Gastroesophageal sphincter (tissue), 3 donors: ENCODE results near the gene NEMP1.

ENCODE experiments used
- CTCF ChIP-seq, 4 experiments: fragments of 200-600 bp in 2 of 4; fragments of 450-650 bp in 2 of 4; sonication (generic) in 1 of 4; IDR thresholded peaks; one replicate each; pipeline ENCODE4 v1.5.1; 2017 to 2019; ENCODE audit warnings: antibody characterized with exemption in 4 of 4, mild to moderate bottlenecking in 2 of 4, moderate library complexity in 2 of 4
- POLR2A ChIP-seq, 2 donors: fragments of 450-650 bp; IDR thresholded peaks; one replicate each; pipeline ENCODE4 v1.6.1; 2017; ENCODE audit warnings: antibody characterized with exemption in 2 of 2, mild to moderate bottlenecking in 2 of 2, moderate library complexity in 1 of 2

GRCh38 chr12:57029457-57029856 lies 49.1 kb downstream of the NEMP1 start:
- TF ChIP-seq CTCF (IDR thresholded peaks at IDR 0.05) (no peak), POLR2A (IDR thresholded peaks at IDR 0.05) (no peak)
